NCI-H1436 (cell line): ENCODE measurements around the gene COL2A1.

Experiments
- DNase-seq: peaks from one replicate; lab custom pipeline; 2025; lab: John Stamatoyannopoulos, UW

The COL2A1 gene

DNA sequence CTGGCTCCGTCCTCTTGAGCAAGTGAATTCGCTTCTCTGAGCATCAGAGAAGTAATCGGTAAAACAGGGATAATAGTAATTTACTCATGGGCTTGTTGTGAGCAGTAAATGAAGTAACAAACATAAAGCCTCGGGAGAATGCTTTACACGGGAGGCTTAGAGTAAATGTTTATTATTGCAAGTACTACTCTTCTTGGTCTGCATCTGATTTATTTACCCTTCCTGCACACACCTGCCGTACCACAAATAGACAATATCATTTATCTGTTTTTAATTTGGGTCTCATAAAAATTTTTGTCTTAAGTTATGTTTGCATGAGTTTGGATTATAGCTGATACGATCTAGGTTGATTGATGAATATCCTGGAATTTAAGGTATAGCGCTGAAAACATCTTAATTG is 7.8 kb upstream of the COL2A1 start:
- DNase-seq, result no peak

DNA sequence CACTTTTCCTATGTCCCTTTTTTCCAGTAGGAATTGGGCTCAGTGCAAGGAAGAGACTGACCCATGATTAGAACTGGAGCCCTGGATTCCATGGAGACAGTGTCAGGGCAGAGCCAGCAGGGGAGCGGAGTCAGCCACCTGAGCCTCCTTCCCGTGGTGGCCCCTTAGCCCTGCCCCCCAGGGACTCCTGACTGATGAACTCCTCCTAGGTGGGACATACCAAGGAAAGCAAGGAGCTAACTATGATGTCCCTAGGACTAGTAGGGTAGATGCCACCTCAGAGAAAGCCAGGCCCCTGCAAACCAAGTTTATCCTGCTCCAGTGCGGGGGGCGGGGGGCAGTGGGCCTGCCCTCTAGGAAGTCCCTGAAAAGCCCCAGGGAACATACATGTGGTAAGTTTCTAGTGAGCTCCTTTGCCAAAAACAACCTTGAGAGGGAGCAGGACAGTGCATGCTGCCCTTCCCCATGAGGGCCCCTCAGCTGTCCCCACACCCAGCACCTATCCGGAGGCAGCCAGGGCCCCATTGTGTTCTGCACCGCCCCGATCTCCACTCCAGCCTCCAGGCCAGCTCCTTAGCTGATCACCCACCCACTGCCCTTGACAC is 6.2 kb upstream of the COL2A1 start:
- DNase-seq, result no peak

DNA sequence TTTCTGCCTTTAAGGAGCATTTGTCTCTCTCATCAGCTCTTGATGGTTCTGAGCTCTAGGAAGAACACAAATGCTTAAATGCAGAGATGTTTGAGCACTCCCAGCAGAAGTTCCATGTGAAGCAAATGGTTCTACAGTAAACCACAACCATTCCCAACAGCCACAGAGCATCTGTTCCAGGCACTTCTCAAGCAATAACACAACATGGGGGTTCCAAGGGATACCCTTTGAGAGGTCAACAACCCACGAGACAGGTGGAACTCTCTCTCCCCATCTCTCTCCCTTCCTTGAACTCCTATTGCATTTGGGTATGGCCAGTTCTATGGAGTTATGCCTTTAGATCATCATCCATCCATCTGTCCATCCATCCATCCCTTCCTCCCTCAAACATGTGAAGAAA is 5.2 kb upstream of the COL2A1 start:
- no peak for DNase-seq

- no peak for DNase-seq
Measured at GRCh38 chr12:48008950-48009349, 4.7 kb upstream of the COL2A1 start.

- DNase-seq, result no peak
Measured at GRCh38 chr12:48008349-48008748, 4.1 kb upstream of the COL2A1 start.

- DNase-seq, result no peak
Measured at GRCh38 chr12:48007206-48007605, 2.9 kb upstream of the COL2A1 start.

DNA sequence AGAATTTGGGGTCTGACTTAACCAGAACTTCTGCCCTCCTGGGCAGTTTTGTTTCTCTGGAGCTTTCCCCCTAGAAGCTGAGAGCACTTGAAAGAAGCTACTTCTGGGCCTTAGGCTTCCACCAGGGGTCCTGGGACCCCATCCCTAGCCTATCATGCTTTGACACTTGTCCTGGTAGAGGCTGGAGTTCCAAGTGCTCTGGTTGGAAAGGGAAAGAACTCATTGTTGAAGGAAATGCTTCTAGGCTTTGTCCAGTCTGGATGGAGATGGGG is 1.4 kb upstream of the COL2A1 start:
- DNase-seq, result no peak

- DNase-seq, result no peak
Measured at GRCh38 chr12:48005001-48005749, 899 bp upstream of the COL2A1 start.

GRCh38 chr12:48003226-48004052 is 837 bp downstream of the COL2A1 start:
- no peak for DNase-seq

GRCh38 chr12:48002773-48003218 is 1.5 kb downstream of the COL2A1 start:
- no peak for DNase-seq

GRCh38 chr12:48002414-48002730 is 1.9 kb downstream of the COL2A1 start:
- no peak for DNase-seq

DNA sequence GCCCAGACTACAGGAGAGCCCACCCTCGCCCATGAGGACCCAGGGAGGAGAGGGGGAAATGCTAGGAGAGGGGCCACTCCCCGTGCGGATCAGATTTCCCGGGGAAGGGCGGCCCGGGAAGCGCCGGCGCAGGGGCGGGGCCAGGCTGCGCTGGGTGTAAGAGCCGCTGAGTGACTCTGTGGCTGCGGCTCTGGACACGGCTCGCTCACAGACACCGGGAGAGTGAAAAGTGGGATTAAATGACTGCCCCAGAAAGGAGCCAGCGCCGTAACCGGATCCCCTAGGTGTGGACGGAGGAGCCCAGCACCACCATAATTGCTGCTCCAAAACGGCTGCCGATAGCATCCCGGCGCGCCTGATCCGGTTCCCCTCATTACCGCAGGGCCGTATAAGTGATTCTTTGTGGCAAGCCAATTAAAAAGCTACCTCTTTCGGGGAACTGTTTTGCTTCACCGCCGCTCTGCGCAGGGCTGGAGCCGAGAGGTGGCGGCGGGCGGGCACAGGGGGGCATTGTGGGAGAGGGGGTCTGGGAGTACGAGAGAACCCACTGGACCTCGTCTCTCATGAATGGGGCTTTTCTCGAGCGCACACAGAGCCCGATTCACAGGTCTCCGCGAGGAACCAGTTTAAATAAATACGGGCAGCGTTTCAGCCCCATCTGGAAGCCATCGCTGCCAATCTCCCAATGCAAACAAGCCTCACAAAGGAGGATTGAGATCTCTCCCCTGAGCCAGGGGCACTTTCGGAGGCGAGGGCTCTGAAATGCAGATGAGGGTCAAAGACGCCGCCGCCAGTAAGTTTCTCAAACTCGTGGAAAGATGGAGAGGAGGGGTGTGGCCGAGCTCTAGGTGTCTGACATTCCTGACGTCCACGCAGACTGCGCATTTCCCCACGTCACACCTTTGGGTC is 2.5 kb downstream of the COL2A1 start:
- DNase-seq, result no peak

GRCh38 chr12:48000878-48001504 is 3.3 kb downstream of the COL2A1 start:
- DNase-seq, result peak; percentile 29

DNA sequence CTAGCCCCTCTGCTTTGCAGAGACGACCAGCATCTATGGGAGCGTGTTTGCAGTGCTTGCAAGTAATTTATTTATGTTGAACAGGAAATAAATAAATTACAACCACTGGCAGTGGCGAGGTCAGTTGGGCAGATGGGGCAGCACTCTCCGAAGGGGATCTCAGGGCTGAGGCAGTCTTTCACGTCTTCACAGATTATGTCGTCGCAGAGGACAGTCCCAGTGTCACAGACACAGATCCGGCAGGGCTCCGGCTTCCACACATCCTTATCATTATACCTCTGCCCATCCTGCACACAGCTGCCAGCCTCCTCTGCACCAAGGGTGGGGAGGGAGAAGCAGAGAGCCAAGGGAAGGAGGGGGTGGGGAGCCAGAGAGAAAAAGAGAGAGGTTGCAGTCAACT is 4.5 kb downstream of the COL2A1 start:
- DNase-seq, result no peak

GRCh38 chr12:47997321-47997720 is 7.0 kb downstream of the COL2A1 start:
- no peak for DNase-seq

DNA sequence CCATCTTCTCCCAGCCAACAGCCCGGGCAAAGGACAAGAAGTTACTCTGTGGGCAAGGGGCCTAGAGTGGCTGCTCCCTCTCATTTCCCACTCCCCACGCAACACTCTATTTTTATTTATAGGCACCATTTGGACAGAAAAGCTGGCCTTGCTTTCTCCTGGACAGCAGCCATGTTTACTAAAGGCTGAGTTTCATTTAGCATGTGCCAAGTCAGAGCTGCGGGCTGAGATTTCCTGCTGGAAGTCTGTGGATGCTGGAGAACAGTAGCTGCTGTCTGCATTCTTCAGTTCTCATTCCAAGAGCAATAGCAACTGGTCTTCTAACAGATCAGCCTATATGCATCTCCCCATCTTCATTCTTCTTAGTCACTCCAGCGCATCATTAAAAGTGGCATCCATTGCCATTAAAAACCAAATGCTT is 8.3 kb downstream of the COL2A1 start:
- DNase-seq, result no peak

DNA sequence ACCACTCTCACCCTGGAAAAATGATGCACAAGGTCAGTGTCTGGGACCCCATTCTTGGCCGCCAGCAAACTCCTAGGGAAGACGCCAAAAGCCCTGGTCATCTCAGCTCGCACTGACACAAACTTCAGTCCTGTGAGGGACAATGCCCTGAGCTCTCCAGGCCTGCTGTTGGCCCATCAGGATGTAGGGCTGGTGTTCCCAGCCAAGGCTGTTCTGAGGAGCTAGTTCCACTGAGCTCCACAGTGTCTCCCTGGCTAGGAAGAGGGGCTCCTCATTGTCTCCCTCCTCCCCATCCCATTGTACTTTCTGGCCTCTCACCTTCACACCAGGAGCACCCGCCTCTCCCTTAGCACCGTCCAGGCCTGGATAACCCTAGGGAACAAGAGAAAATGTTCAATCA is 10.8 kb downstream of the COL2A1 start:
- no peak for DNase-seq

- no peak for DNase-seq
Measured at GRCh38 chr12:47992776-47993175, 11.5 kb downstream of the COL2A1 start.

- DNase-seq, result no peak
Measured at GRCh38 chr12:47991106-47992061, 12.9 kb downstream of the COL2A1 start.

DNA sequence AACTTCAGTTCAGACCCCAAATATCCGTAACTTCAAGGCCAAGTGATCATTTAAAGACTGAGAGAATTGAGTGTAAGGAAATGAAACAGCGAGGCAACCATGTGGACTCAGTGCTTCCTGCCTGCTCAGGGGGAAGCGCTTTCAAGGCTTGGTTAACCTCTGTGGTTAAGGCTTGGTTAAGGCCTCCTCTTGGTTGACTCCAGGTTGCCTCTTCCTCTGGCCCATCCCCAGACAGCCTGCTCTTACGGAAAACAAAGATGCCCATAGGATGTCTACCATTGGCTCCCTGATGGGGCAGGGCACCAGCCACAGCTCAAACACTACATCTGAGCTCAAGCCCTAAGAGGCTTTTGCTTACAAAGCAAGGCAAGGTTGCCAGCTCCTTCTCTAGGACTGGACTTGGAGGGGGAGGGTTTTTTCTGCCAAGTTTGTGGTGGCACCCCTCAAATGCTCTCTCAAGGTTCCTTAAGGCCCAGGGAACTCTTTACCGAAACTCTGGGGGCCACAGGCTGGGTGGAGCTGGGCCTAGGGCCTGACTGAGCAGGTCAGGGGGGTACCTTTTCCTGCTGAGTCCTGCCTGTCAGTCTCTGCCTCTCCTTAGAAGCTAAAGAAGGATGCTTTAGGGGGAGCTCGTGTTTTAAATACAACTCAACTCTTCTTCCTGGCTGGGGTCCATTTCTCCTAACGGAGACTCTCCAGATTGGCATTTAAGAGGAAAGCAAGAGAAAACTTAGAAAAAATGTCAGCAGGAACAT is 13.7 kb downstream of the COL2A1 start:
- DNase-seq, result no peak
